K562 (cell line): ENCODE measurements around the gene DEFB114. TPM values are rescaled to one million over a fixed set of nuclear protein-coding genes. Genes with fewer than 3 reads are reported as not detected.

Source experiments
- BRD9 ChIP-seq: fragments of 450-650 bp; IDR thresholded peaks from 2 replicates; pipeline ENCODE4 v1.6.1; 2018; ENCODE audit warnings: low read depth; ENCODE audit not compliant: partially characterized antibody
- CEBPB ChIP-seq: fragments of 450-650 bp; IDR thresholded peaks from 2 replicates; pipeline ENCODE4 v1.6.1; 2016; ENCODE audit warnings: missing genetic modification characterization, missing compliant biosample characterization
- CEBPG ChIP-seq, 3 experiments: fragments of 200-800 bp in 1 of 3; sonication (Bioruptor generic) in 1 of 3; sonication (generic) in 1 of 3; formaldehyde crosslinking in 1 of 3; IDR thresholded peaks in 2 of 3; conservative IDR thresholded peaks in 1 of 3; 2 replicates each; pipeline versions ENCODE4 v1.6.1 to v1.8.0; 2016 to 2022; ENCODE audit warnings: missing compliant biosample characterization in 2 of 3, missing genetic modification characterization in 2 of 3, mild to moderate bottlenecking in 1 of 3, missing genetic modification reagents in 1 of 3
- EHMT2 ChIP-seq: fragments of 450-650 bp; IDR thresholded peaks from 2 replicates; pipeline ENCODE4 v1.6.1; 2018; ENCODE audit warnings: antibody characterized with exemption
- FOXK2 ChIP-seq, 2 experiments: fragments of 450-650 bp; IDR thresholded peaks in 1 of 2; conservative IDR thresholded peaks in 1 of 2; 2 replicates each; pipeline ENCODE4 v1.6.1; 2016; ENCODE audit warnings: low read depth in 2 of 2, mild to moderate bottlenecking in 1 of 2
- GTF2E2 ChIP-seq: fragments of 200-800 bp; sonication (Bioruptor generic); IDR thresholded peaks from 2 replicates; pipeline ENCODE4 v1.6.1; 2016; ENCODE audit warnings: missing genetic modification characterization, missing compliant biosample characterization
- MTF1 ChIP-seq: fragments of 250-450 bp; sonication (Bioruptor Pico); IDR thresholded peaks from 2 replicates; pipeline ENCODE4 v1.9.0; 2021; ENCODE audit warnings: moderate library complexity, mild to moderate bottlenecking, inconsistent platforms, borderline replicate concordance
- MYC ChIP-seq, 2 experiments: fragments of 250-450 bp in 1 of 2; sonication (Bioruptor Pico) in 1 of 2; IDR thresholded peaks; 2 replicates each; pipeline versions ENCODE4 v1.5.1 to v1.6.1; 2012 to 2021; ENCODE audit warnings: low read depth in 2 of 2, borderline replicate concordance in 1 of 2, improper control_type of control experiment in 1 of 2, low read length in 1 of 2, mild to moderate bottlenecking in 1 of 2, moderate library complexity in 1 of 2
- POLR2H ChIP-seq: IDR thresholded peaks from 2 replicates; pipeline ENCODE4 v1.6.1; 2016; ENCODE audit warnings: missing genetic modification characterization, low read depth, mild to moderate bottlenecking, control low read depth, missing compliant biosample characterization, moderate library complexity
- ZNF668 ChIP-seq: fragments of 250-450 bp; sonication (Bioruptor Pico); IDR thresholded peaks from 2 replicates; pipeline ENCODE4 v1.8.0; 2022; ENCODE audit warnings: mild to moderate bottlenecking, inconsistent platforms
- polyA plus RNA-seq, 8 experiments: library from polyadenylated mRNA; depleted of rRNA in 4 of 8; stranded (reverse) in 5 of 8; unstranded in 3 of 8; fragments of >200 nt; fragmentation: Nextera tagmentation in 2 of 8; fragmentation: Illumina TruSeq in 1 of 8; extraction: Ambion mirVana in 2 of 8; extraction: Trizol in 1 of 8; gene quantifications; 2 replicates each; pipeline versions ENCODE4 v1.2.1 to v1.2.3, GENCODE V29; 2011 to 2014; ENCODE audit warnings: inconsistent platforms in 1 of 8, missing spikeins in 1 of 8
- total RNA-seq, 7 experiments: library from RNA; depleted of rRNA in 6 of 7; stranded (reverse); fragments of >200 nt in 6 of 7; fragmentation: Illumina TruSeq in 2 of 7; extraction: Trizol in 2 of 7; gene quantifications; 2 replicates each; pipeline versions ENCODE4 v1.2.1 to v1.2.3, GENCODE V29; 2011 to 2021; ENCODE audit warnings: low replicate concordance in 1 of 7
- TF ChIP-seq, protein P1 (sequence below), 2 experiments: fragments of 450-650 bp in 1 of 2; sonication (generic) in 1 of 2; formaldehyde crosslinking in 1 of 2; IDR thresholded peaks; 2 replicates each; pipeline versions ENCODE4 v1.7.1 to v1.9.0; 2016 to 2022; ENCODE audit warnings: inconsistent platforms in 1 of 2, mild to moderate bottlenecking in 1 of 2, missing genetic modification reagents in 1 of 2
- TF ChIP-seq, protein P2 (sequence below): IDR thresholded peaks from 2 replicates; pipeline ENCODE4 v1.6.1; 2012; ENCODE audit warnings: low read depth, low read length, improper control_type of control experiment, borderline replicate concordance

DEFB114 gene
- total and polyA plus RNA-seq, 9 of the 15 experiments (the other 6 are each of a cell fraction or from before 2014, with no cell fraction given), result not detected

DNA sequence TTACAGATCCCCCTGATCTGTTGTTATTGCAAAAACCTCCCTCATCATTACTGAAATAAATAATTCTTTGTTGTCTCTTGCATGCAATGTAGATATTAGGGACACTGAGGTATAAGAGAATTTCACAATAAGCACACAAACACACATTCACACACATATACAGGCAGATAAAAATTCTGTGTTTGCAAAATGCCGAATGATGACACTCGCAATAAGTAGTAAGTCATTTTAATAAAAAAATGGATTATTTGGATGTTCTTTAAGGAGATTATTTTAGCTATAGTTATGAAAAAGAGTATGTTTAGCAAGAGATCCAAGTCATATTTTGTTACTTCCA lies 13.6 kb downstream of the DEFB114 start (continued):
- TF ChIP-seq, protein P1, sequence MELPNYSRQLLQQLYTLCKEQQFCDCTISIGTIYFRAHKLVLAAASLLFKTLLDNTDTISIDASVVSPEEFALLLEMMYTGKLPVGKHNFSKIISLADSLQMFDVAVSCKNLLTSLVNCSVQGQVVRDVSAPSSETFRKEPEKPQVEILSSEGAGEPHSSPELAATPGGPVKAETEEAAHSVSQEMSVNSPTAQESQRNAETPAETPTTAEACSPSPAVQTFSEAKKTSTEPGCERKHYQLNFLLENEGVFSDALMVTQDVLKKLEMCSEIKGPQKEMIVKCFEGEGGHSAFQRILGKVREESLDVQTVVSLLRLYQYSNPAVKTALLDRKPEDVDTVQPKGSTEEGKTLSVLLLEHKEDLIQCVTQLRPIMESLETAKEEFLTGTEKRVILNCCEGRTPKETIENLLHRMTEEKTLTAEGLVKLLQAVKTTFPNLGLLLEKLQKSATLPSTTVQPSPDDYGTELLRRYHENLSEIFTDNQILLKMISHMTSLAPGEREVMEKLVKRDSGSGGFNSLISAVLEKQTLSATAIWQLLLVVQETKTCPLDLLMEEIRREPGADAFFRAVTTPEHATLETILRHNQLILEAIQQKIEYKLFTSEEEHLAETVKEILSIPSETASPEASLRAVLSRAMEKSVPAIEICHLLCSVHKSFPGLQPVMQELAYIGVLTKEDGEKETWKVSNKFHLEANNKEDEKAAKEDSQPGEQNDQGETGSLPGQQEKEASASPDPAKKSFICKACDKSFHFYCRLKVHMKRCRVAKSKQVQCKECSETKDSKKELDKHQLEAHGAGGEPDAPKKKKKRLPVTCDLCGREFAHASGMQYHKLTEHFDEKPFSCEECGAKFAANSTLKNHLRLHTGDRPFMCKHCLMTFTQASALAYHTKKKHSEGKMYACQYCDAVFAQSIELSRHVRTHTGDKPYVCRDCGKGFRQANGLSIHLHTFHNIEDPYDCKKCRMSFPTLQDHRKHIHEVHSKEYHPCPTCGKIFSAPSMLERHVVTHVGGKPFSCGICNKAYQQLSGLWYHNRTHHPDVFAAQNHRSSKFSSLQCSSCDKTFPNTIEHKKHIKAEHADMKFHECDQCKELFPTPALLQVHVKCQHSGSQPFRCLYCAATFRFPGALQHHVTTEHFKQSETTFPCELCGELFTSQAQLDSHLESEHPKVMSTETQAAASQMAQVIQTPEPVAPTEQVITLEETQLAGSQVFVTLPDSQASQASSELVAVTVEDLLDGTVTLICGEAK (IDR thresholded peaks at IDR 0.05), result peak; percentile 53; the same call in 1 of the 2 replicates
- TF ChIP-seq, protein P1 (CRISPR knock-in tag; IDR thresholded peaks at IDR 0.05), result no peak
- TF ChIP-seq ZNF668 (peak; percentile 32; the same call in 1 of the 2 replicates), MYC (IDR thresholded peaks at IDR 0.05; ENCODE audit: low read depth, low read length) (no peak), MYC (CRISPR knock-in tag; IDR thresholded peaks at IDR 0.05; ENCODE audit: borderline replicate concordance, low read depth) (no peak), BRD9 (peak; percentile 26), FOXK2 (conservative IDR thresholded peaks at IDR 0.05 in 1 of 2, IDR thresholded peaks at IDR 0.05 in 1 of 2; ENCODE audit: low read depth in 2 of 2) (peak in 1 of 2 experiments; percentile 22; a peak in 1 of 4 replicates), GTF2E2 (0 out of 2 replicates have a peak, but pooled peaks have one; percentile 19), CEBPB (tag) (peak; percentile 96), MTF1 (CRISPR knock-in tag) (no peak), POLR2H (tag) (0 out of 2 replicates have a peak, but pooled peaks have one; percentile 47), EHMT2 (no peak), CEBPG (CRISPR knock-in tag; IDR thresholded peaks at IDR 0.05) (no peak), CEBPG (tag; conservative IDR thresholded peaks at IDR 0.05 in 1 of 2, IDR thresholded peaks at IDR 0.05 in 1 of 2) (peak; percentile 68 to 89)
- TF ChIP-seq, protein P2, sequence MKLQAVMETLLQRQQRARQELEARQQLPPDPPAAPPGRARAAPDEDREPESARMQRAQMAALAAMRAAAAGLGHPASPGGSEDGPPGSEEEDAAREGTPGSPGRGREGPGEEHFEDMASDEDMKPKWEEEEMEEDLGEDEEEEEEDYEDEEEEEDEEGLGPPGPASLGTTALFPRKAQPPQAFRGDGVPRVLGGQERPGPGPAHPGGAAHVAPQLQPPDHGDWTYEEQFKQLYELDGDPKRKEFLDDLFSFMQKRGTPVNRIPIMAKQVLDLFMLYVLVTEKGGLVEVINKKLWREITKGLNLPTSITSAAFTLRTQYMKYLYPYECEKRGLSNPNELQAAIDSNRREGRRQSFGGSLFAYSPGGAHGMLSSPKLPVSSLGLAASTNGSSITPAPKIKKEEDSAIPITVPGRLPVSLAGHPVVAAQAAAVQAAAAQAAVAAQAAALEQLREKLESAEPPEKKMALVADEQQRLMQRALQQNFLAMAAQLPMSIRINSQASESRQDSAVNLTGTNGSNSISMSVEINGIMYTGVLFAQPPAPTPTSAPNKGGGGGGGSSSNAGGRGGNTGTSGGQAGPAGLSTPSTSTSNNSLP, result peak; percentile 45; the same call in 1 of the 2 replicates
